ENCODE measurements around the gene ORC5.

GRCh38 chr7:104241135-104241534 is 33.3 kb upstream of the ORC5 start:
- TF ChIP-seq CTCF (IDR thresholded peaks at IDR 0.05; ENCODE audit: insufficient read depth, low read depth, low read length), result no peak
- no peak for TF ChIP-seq EZH2 (IDR thresholded peaks at IDR 0.05; ENCODE audit: insufficient read depth, low read length)
